SHP77 treated with DMSO at 0.1 percent for 48 hours (cell line): ENCODE data around the gene SHQ1.
"Not testable (repeated sequence)": the region's sequence is repeated elsewhere in the genome, so short reads cannot be mapped to it uniquely, and the experiment has no call there.

Experiments used
- DNase-seq: peaks from one replicate; lab custom pipeline; 2025; lab: John Stamatoyannopoulos, UW

The SHQ1 gene

GRCh38 chr3:72719137-72719536, 129.1 kb downstream of the SHQ1 start:
- no peak for DNase-seq

DNA sequence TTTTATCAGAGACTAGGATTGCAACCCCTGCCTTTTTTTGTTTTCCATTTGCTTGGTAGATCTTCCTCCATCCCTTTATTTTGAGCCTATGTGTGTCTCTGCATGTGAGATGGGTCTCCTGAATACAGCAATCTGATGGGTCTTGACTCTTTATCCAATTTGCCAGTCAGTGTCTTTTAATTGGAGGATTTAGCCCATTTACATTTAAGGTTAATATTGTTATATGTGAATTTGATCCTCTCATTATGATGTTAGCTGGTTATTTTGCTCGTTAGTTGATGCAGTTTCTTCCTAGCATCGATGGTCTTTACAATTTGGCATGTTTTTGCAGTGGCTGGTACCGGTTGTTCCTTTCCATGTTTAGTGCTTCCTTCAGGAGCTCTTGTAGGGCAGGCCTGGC, 134.1 kb downstream of the SHQ1 start:
- DNase-seq, result not testable (repeated sequence)

- DNase-seq, result not testable (repeated sequence)
Observed at GRCh38 chr3:72710471-72710870, 137.8 kb downstream of the SHQ1 start.

- DNase-seq, result no peak
Observed at GRCh38 chr3:72708441-72708840, 139.8 kb downstream of the SHQ1 start.

DNA sequence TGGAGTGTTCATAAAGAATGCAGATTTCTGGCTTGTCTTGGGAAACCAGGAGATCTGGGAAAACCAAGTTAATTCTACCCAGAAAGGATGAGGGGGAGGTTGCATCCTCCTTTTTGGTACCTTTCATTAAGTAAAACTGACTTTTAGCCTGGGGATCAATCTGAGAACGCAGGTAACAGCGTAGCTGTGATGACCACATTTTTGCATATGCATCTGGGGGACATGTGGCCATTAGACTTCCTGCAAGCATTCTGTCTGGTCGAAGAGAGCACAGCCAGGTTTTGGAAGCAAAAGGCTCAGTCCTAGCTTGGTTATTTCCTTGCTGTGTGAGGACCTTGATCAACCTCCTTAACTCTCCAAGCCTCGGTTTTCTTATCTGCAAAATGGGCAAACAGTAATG, 145.2 kb downstream of the SHQ1 start:
- DNase-seq, result no peak

GRCh38 chr3:72702390-72702789, 145.9 kb downstream of the SHQ1 start:
- DNase-seq, result no peak

DNA sequence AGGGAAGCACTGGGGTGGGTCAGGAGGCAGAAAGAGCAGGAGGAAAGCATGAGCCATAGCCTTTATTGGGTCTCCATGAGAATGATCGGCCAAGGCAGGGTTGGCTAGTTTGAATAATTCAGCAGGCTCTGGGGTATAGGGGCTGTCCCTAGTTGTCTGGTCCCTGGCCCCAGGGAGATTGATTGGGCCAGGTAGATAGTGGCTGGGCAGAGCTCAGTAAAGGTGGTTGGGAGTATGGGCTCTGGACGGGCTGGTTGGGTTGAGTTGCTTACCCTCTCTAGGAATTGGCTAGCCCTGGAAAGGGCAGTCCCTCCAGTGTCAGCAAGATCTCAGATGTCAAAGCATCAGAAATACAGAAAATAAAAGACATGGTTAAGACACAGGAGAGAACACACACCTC, 148.1 kb downstream of the SHQ1 start:
- DNase-seq, result no peak

GRCh38 chr3:72699631-72700030, 148.6 kb downstream of the SHQ1 start:
- DNase-seq, result no peak
